Measurements from ENCODE around the gene WNK2.
A peak's percentile ranks its signal among the peaks of the same experiment; 100 is the strongest.

Gene WNK2

GRCh38 chr9:93192721-93193387 is 8.9 kb downstream of the WNK2 start (continued):
- TF ChIP-seq WT1 (tag by site-specific recombination; IDR thresholded peaks at IDR 0.05) = no peak
- no peak for TF ChIP-seq ZBTB11 (tag by site-specific recombination; conservative IDR thresholded peaks at IDR 0.05; ENCODE audit: low read depth)
- no peak for TF ChIP-seq ZBTB8A (tag by site-specific recombination; IDR thresholded peaks at IDR 0.05)
- TF ChIP-seq SCRT1 (tag by site-specific recombination; IDR thresholded peaks at IDR 0.05; ENCODE audit: borderline replicate concordance) = no peak
- no peak for TF ChIP-seq ZNF140 (tag by site-specific recombination; IDR thresholded peaks at IDR 0.05)
- TF ChIP-seq ZNF830 (tag by site-specific recombination; IDR thresholded peaks at IDR 0.05; ENCODE audit: low read depth) = no peak
- no peak for TF ChIP-seq ZNF555 (tag by site-specific recombination; conservative IDR thresholded peaks at IDR 0.05)
- no peak for TF ChIP-seq KLF8 (tag by site-specific recombination; IDR thresholded peaks at IDR 0.05)
- no peak for TF ChIP-seq ZNF561 (tag by site-specific recombination; IDR thresholded peaks at IDR 0.05; ENCODE audit: borderline replicate concordance)
- TF ChIP-seq ZNF280D (tag by site-specific recombination; IDR thresholded peaks at IDR 0.05) = no peak

- Histone ChIP-seq H3K4me3 (ENCODE audit: low read depth, low read length) (no peak overlapping the region), H3K4me1 (ENCODE audit: control insufficient read depth, insufficient read depth, low read length) (peaks cover 3% of the 10 kb centered on the region; the same call in 1 of the 2 replicates), H3K36me3 (ENCODE audit: control insufficient read depth in 2 of 2, insufficient read depth in 1 of 2, low read length in 2 of 2) (peaks cover 0 to 3% of the 10 kb centered on the region in 2 experiments; a peak in 1 of 3 replicates), H3K27ac (ENCODE audit: extremely low read depth, low read depth, low read length) (no peak overlapping the region), H3K9me3 (ENCODE audit: control insufficient read depth, insufficient read depth, low read depth, low read length) (no peaks in the 10 kb centered on the region)
- ChIA-PET CTCF (interaction anchor here (0.6 to 1.9 kb wide), 2 partner anchors 109 to 189 kb away, joined by 3 to 6 read pairs; no protein-coding TSS in a partner anchor), POLR2A (no interaction called here)
- TF ChIP-seq ZNF560 (tag by site-specific recombination; IDR thresholded peaks at IDR 0.05; ENCODE audit: borderline replicate concordance) (no peak), KLF1 (tag by site-specific recombination; IDR thresholded peaks at IDR 0.05) (peak; percentile 27; the same call in 1 of the 2 replicates)
Measured at GRCh38 chr9:93193388-93194220, 9.7 kb downstream of the WNK2 start.

- H3K4me3 ChIP-seq (ENCODE audit: low read depth, low read length) = no peak overlapping the region
- no peaks in the 10 kb centered on the region for H3K9me3 ChIP-seq (ENCODE audit: control insufficient read depth, insufficient read depth, low read depth, low read length)
- no peak overlapping the region for H3K27ac ChIP-seq (ENCODE audit: extremely low read depth, low read depth, low read length)
- H3K36me3 ChIP-seq (ENCODE audit: control insufficient read depth in 2 of 2, insufficient read depth in 1 of 2, low read length in 2 of 2) = peaks cover 0 to 3% of the 10 kb centered on the region in 2 experiments; a peak in 1 of 3 replicates
- CTCF ChIA-PET = interaction anchor here (0.6 to 1.9 kb wide), 3 partner anchors 40 to 189 kb away, joined by 3 to 6 read pairs (median 3); no protein-coding TSS in a partner anchor
- peaks cover 3% of the 10 kb centered on the region; the same call in 1 of the 2 replicates for H3K4me1 ChIP-seq (ENCODE audit: control insufficient read depth, insufficient read depth, low read length)
- POLR2A ChIA-PET = no interaction called here
- TF ChIP-seq ZNF174 (tag by site-specific recombination; IDR thresholded peaks at IDR 0.05) = no peak
- TF ChIP-seq EGR2 (tag by site-specific recombination; IDR thresholded peaks at IDR 0.05; ENCODE audit: low read depth) = no peak
- no peak for TF ChIP-seq ZNF24 (tag by site-specific recombination; IDR thresholded peaks at IDR 0.05)
- TF ChIP-seq ZNF629 (tag by site-specific recombination; IDR thresholded peaks at IDR 0.05) = no peak
- TF ChIP-seq ZNF335 (tag by site-specific recombination; conservative IDR thresholded peaks at IDR 0.05) = no peak
- no peak for TF ChIP-seq SP3 (tag by site-specific recombination; IDR thresholded peaks at IDR 0.05)
- TF ChIP-seq ZNF621 (tag by site-specific recombination; IDR thresholded peaks at IDR 0.05) = no peak
- no peak for TF ChIP-seq HOXD13 (CRISPR knock-in tag; IDR thresholded peaks at IDR 0.05; ENCODE audit: borderline replicate concordance)
- TF ChIP-seq ZNF221 (tag by site-specific recombination; IDR thresholded peaks at IDR 0.05; ENCODE audit: borderline replicate concordance) = no peak
- no peak for TF ChIP-seq ZNF138 (tag by site-specific recombination; IDR thresholded peaks at IDR 0.05; ENCODE audit: borderline replicate concordance)
- TF ChIP-seq ZNF639 (tag by site-specific recombination; IDR thresholded peaks at IDR 0.05) = no peak
- TF ChIP-seq ZNF350 (tag by site-specific recombination; IDR thresholded peaks at IDR 0.05) = no peak
- TF ChIP-seq ZNF792 (tag by site-specific recombination; IDR thresholded peaks at IDR 0.05) = no peak
Measured at GRCh38 chr9:93194221-93194625, 10.3 kb downstream of the WNK2 start.

Data from HEK293 (cell line).